Loucy (cell line): ENCODE measurements around the gene GFPT2.

Experiments used
- H2AFZ ChIP-seq: fragments of 200-600 bp; sonication (generic); 2 replicates; pipeline ENCODE4 v1.6.0; 2016; ENCODE audit warnings: antibody characterized with exemption, mild to moderate bottlenecking, low read length, moderate library complexity
- H3F3A ChIP-seq: fragments of 200-600 bp; 2 replicates; pipeline ENCODE4 v1.6.0; 2016; ENCODE audit warnings: antibody characterized with exemption, low read depth, mild to moderate bottlenecking
- H3K27me3 ChIP-seq: fragments of 200-600 bp; sonication (generic); 2 replicates; pipeline ENCODE4 v1.6.1; 2014; ENCODE audit warnings: low read length, mild to moderate bottlenecking; ENCODE audit not compliant: insufficient read depth, poor library complexity, severe bottlenecking
- H3K36me3 ChIP-seq: fragments of 200-600 bp; sonication (generic); 2 replicates; pipeline ENCODE4 v1.6.1; 2016; ENCODE audit warnings: low read length; ENCODE audit not compliant: insufficient read depth
- H3K4me1 ChIP-seq: fragments of 200-600 bp; sonication (generic); 2 replicates; pipeline ENCODE4 v1.5.1; 2014; ENCODE audit warnings: low read length, mild to moderate bottlenecking; ENCODE audit not compliant: insufficient read depth, poor library complexity, severe bottlenecking
- H3K4me2 ChIP-seq: fragments of 200-600 bp; sonication (generic); 2 replicates; pipeline ENCODE4 v1.6.0; 2014; ENCODE audit warnings: antibody characterized with exemption, low read length, low read depth, mild to moderate bottlenecking; ENCODE audit not compliant: poor library complexity, severe bottlenecking
- H3K4me3 ChIP-seq: fragments of 200-600 bp; sonication (generic); 2 replicates; pipeline ENCODE4 v1.5.1; 2014; ENCODE audit warnings: low read length, mild to moderate bottlenecking, mixed read lengths; ENCODE audit not compliant: poor library complexity, severe bottlenecking
- H3K79me2 ChIP-seq: fragments of 200-600 bp; sonication (generic); 2 replicates; pipeline ENCODE4 v1.6.1; 2014; ENCODE audit warnings: low read length; ENCODE audit not compliant: insufficient read depth
- H3K9ac ChIP-seq: fragments of 200-600 bp; sonication (generic); 2 replicates; pipeline ENCODE4 v1.6.0; 2014; ENCODE audit warnings: mild to moderate bottlenecking, low read depth, low read length, moderate library complexity; ENCODE audit not compliant: poor library complexity, severe bottlenecking
- H3K9me2 ChIP-seq: fragments of 200-600 bp; sonication (generic); replicated peaks from 2 replicates; pipeline ENCODE4 v1.6.1; 2016; ENCODE audit warnings: low read depth, low read length, mixed read lengths
- H3K9me3 ChIP-seq: fragments of 200-600 bp; sonication (generic); 2 replicates; pipeline ENCODE4 v1.6.1; 2014; ENCODE audit warnings: mild to moderate bottlenecking, antibody characterized with exemption, low read length, low read depth; ENCODE audit not compliant: insufficient read depth
- H4K20me1 ChIP-seq: fragments of 200-600 bp; sonication (generic); 2 replicates; pipeline ENCODE4 v1.6.0; 2014; ENCODE audit warnings: antibody characterized with exemption, low read length, mild to moderate bottlenecking; ENCODE audit not compliant: insufficient read depth, poor library complexity, severe bottlenecking
- EZH2phosphoT487 ChIP-seq: fragments of 200-600 bp; IDR thresholded peaks from 2 replicates; pipeline ENCODE4 v1.6.1; 2018; ENCODE audit warnings: antibody characterized with exemption, mild to moderate bottlenecking, moderate library complexity, borderline replicate concordance
- TF ChIP-seq, protein P1 (sequence below): fragments of 200-600 bp; sonication (generic); conservative IDR thresholded peaks from 2 replicates; pipeline ENCODE4 v1.5.1; 2014; ENCODE audit warnings: mild to moderate bottlenecking, antibody characterized with exemption, low read length

Gene GFPT2

DNA sequence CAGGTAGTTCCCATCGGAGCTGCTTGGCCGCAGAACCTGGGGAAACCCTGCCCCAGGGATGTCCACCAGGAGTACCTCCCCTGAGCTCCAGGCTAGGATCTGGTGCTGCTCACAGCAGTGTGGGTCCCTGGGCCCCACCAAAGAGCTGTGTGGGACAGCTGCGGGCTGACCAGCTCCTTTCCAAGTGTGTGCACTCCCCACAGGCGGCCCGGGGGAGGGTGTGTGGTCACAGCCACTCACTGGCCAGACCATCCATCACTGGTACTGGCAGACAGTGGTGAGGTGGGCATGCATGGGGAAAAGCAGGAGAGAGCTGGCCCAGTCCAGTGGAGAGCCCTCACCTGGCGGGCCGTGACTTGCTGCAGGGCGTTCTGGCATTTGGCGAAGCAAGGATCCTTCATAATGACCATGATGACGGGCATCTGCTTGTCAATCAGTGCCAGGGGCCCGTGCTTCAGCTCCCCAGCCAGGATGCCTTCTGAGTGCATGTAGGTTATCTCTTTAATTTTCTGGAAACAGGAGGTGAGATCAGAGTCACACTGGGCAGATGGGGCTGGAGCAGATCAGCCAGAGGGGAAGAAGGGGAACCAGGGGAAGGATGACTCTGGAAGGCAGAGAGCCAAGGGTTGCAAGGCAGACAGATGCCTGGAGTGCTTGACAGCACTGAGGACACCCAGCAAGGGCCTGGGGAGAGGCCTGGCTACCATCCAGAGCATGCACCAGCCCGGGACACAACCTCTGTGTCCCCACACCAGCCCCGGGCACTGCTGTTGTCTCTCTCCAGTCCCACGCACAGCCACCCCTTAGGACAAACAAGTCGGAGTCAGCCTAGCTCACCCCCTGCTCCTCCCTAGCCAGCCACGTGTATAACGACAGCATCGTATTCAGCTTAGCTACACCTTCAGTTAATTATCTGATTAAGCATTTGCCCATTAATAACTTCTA is 48.4 kb downstream of the GFPT2 start:
- Histone ChIP-seq H3K4me2 (no peak overlapping the region), H3K79me2 (no peaks in the 10 kb centered on the region), H3K27me3 (no peaks in the 10 kb centered on the region), H3K9me2 (no peaks in the 10 kb centered on the region), H3F3A (no peaks in the 10 kb centered on the region), H4K20me1 (no peaks in the 10 kb centered on the region), H3K4me3 (no peak overlapping the region), H2AFZ (no peak overlapping the region), H3K9ac (no peak overlapping the region), H3K4me1 (no peaks in the 10 kb centered on the region), H3K9me3 (no peaks in the 10 kb centered on the region), H3K36me3 (no peaks in the 10 kb centered on the region)
- TF ChIP-seq, protein P1, sequence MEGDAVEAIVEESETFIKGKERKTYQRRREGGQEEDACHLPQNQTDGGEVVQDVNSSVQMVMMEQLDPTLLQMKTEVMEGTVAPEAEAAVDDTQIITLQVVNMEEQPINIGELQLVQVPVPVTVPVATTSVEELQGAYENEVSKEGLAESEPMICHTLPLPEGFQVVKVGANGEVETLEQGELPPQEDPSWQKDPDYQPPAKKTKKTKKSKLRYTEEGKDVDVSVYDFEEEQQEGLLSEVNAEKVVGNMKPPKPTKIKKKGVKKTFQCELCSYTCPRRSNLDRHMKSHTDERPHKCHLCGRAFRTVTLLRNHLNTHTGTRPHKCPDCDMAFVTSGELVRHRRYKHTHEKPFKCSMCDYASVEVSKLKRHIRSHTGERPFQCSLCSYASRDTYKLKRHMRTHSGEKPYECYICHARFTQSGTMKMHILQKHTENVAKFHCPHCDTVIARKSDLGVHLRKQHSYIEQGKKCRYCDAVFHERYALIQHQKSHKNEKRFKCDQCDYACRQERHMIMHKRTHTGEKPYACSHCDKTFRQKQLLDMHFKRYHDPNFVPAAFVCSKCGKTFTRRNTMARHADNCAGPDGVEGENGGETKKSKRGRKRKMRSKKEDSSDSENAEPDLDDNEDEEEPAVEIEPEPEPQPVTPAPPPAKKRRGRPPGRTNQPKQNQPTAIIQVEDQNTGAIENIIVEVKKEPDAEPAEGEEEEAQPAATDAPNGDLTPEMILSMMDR = no peak
- no peak for TF ChIP-seq EZH2phosphoT487

DNA sequence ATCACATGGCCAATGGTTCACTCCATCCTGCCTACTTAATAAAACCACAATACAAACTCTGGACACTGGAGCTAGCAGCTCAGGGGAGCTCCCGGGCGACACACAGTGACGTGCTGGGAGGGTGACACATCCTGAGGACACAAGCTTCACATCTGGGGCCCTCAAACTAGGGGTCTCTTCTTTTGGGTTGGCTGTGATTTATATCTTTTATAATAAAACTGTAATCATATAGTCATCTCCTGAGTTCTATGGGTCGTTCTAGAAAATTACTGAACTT is 49.2 kb downstream of the GFPT2 start:
- Histone ChIP-seq H3K9ac (no peak overlapping the region), H3K9me2 (no peaks in the 10 kb centered on the region), H3K4me1 (no peaks in the 10 kb centered on the region), H3K79me2 (no peaks in the 10 kb centered on the region), H3F3A (no peaks in the 10 kb centered on the region), H3K4me2 (no peak overlapping the region), H2AFZ (no peak overlapping the region), H3K9me3 (no peaks in the 10 kb centered on the region), H4K20me1 (no peaks in the 10 kb centered on the region), H3K36me3 (no peaks in the 10 kb centered on the region), H3K27me3 (no peaks in the 10 kb centered on the region), H3K4me3 (no peak overlapping the region)
- no peak for TF ChIP-seq EZH2phosphoT487
- TF ChIP-seq, protein P1 = no peak

- Histone ChIP-seq H3K36me3 (no peaks in the 10 kb centered on the region), H3K79me2 (no peaks in the 10 kb centered on the region), H3K9ac (no peak overlapping the region)
Measured at GRCh38 chr5:180303226-180304015, 49.7 kb downstream of the GFPT2 start.

More at GRCh38 chr5:180303226-180304015, 49.7 kb downstream of the GFPT2 start:
- Histone ChIP-seq H3K4me2 (no peak overlapping the region), H3K9me2 (no peaks in the 10 kb centered on the region), H3K4me1 (no peaks in the 10 kb centered on the region), H3K4me3 (no peak overlapping the region), H2AFZ (no peak overlapping the region), H4K20me1 (no peaks in the 10 kb centered on the region), H3K9me3 (no peaks in the 10 kb centered on the region), H3K27me3 (no peaks in the 10 kb centered on the region), H3F3A (no peaks in the 10 kb centered on the region)
- TF ChIP-seq, protein P1 = no peak
- TF ChIP-seq EZH2phosphoT487 = no peak
